HepG2 (cell line): ENCODE measurements around the gene MCM3. TPM values are rescaled to one million over a fixed set of nuclear protein-coding genes. Genes with fewer than 3 reads are reported as not detected.

Experiments used
- ATAC-seq: fragments of 200-7000 bp; cut with Tn5 transposase; 3 replicates; pipeline ENCODE4 v1.9.1; 2020; ENCODE audit warnings: mild to moderate bottlenecking, moderate library complexity
- BruUV-seq: library from RNA; stranded (reverse); fragments of 400-500 nt; replicated peaks from 2 replicates; lab custom pipeline; 2021; lab: Mats Ljungman, UMichigan
- CTCF ChIA-PET: fragments of 300-600 bp; formaldehyde crosslinking; extraction: SDS; loops from one replicate; lab custom pipeline; 2021; ENCODE audit warnings: low total read pairs, inconsistent platforms, low intra/inter-chr PET ratio; lab: Yijun Ruan, JAX
- POLR2A ChIA-PET: fragments of 350-600 bp; sonication (Branson Sonifier 250); formaldehyde crosslinking; loops from one replicate; lab custom pipeline; 2020; ENCODE audit warnings: antibody characterized with exemption, inconsistent platforms; lab: Yijun Ruan, JAX
- DNase-seq: peaks from one replicate; pipeline ENCODE4 v3.0.0-alpha.2; 2015; ENCODE audit warnings: low spot score
- FAIRE-seq: peaks from 3 replicates; lab custom pipeline; 2011; peaks lifted over from hg19 to GRCh38; lab: Jason Lieb, UNC
- H2AFZ ChIP-seq: one replicate; pipeline ENCODE4 v1.6.1; 2011; ENCODE audit warnings: low read length, inconsistent platforms
- H3K27ac ChIP-seq: fragments of 300-600 bp; 3 replicates; pipeline ENCODE4 v1.8.0; 2011; ENCODE audit warnings: mixed run types, mild to moderate bottlenecking, mixed read lengths, low read length, inconsistent platforms; ENCODE audit not compliant: insufficient read depth; ENCODE audit errors: extremely low read length
- H3K27me3 ChIP-seq, 2 experiments: fragments of 200-600 bp in 1 of 2; 2 replicates in 1 of 2; 3 replicates in 1 of 2; pipeline versions ENCODE4 v1.6.0 to v1.8.0; 2011; ENCODE audit warnings: low read length in 2 of 2, mild to moderate bottlenecking in 2 of 2, moderate library complexity in 2 of 2, inconsistent platforms in 1 of 2; ENCODE audit not compliant: insufficient read depth in 2 of 2, control insufficient read depth in 1 of 2
- H3K36me3 ChIP-seq, 2 experiments: fragments of 200-600 bp in 1 of 2; replicated peaks in 1 of 2; 2 replicates in 1 of 2; 3 replicates in 1 of 2; pipeline versions ENCODE4 v1.5.1 to v1.8.0; 2011; ENCODE audit warnings: low read length in 2 of 2, inconsistent platforms in 1 of 2; ENCODE audit not compliant: insufficient read depth in 2 of 2, control insufficient read depth in 1 of 2
- H3K4me1 ChIP-seq: 2 replicates; pipeline ENCODE4 v1.5.1; 2012; ENCODE audit warnings: low read length, inconsistent platforms; ENCODE audit not compliant: insufficient read depth
- H3K4me2 ChIP-seq: 2 replicates; pipeline ENCODE4 v1.6.0; 2011; ENCODE audit warnings: low read depth, low read length, inconsistent platforms
- H3K4me3 ChIP-seq, 3 experiments: fragments of 200-600 bp in 1 of 3; sonication (generic), shearing (Covaris generic) in 1 of 3; replicated peaks in 1 of 3; 2 replicates each; pipeline ENCODE4 v1.5.1; 2011 to 2016; ENCODE audit warnings: low read length in 3 of 3, inconsistent platforms in 2 of 3, low read depth in 2 of 3, mild to moderate bottlenecking in 2 of 3, control low read depth in 1 of 3, mixed read lengths in 1 of 3; ENCODE audit not compliant: insufficient read depth in 1 of 3
- H3K79me2 ChIP-seq: one replicate; pipeline ENCODE4 v1.6.1; 2011; ENCODE audit warnings: low read length, inconsistent platforms; ENCODE audit not compliant: insufficient read depth
- H3K9ac ChIP-seq: 2 replicates; pipeline ENCODE4 v1.6.0; 2011; ENCODE audit warnings: mild to moderate bottlenecking, low read depth, low read length, inconsistent platforms; ENCODE audit not compliant: insufficient read depth
- H3K9me3 ChIP-seq: 2 replicates; pipeline ENCODE4 v1.5.1; 2012; ENCODE audit warnings: mild to moderate bottlenecking, low read length
- H4K20me1 ChIP-seq: 2 replicates; pipeline ENCODE4 v1.6.0; 2011; ENCODE audit warnings: inconsistent platforms, mild to moderate bottlenecking, low read length, moderate library complexity; ENCODE audit not compliant: insufficient read depth
- ARID3A ChIP-seq: IDR thresholded peaks from 2 replicates; pipeline ENCODE4 v1.6.1; 2012; ENCODE audit warnings: low read depth, low read length, improper control_type of control experiment
- ARID5B ChIP-seq: IDR thresholded peaks from 2 replicates; pipeline ENCODE4 v1.4.0; 2020; ENCODE audit warnings: mild to moderate bottlenecking, missing genetic modification reagents
- BCL6 ChIP-seq: IDR thresholded peaks from 2 replicates; pipeline ENCODE4 v1.6.1; 2016; ENCODE audit warnings: missing genetic modification reagents, missing compliant biosample characterization
- FOXA3 ChIP-seq: IDR thresholded peaks from 2 replicates; pipeline ENCODE4 v1.6.1; 2016; ENCODE audit warnings: missing genetic modification reagents, missing compliant biosample characterization
- FOXP1 ChIP-seq, 2 experiments: fragments of 450-650 bp in 1 of 2; IDR thresholded peaks; 2 replicates each; pipeline ENCODE4 v1.6.1; 2017 to 2018; ENCODE audit warnings: antibody characterized with exemption in 1 of 2
- ISL2 ChIP-seq: sonication (generic); formaldehyde crosslinking; IDR thresholded peaks from 2 replicates; pipeline ENCODE4 v1.5.0; 2020; ENCODE audit warnings: missing genetic modification reagents
- MEF2D ChIP-seq: sonication (generic); formaldehyde crosslinking; IDR thresholded peaks from 2 replicates; pipeline ENCODE4 v1.5.1; 2020; ENCODE audit warnings: mild to moderate bottlenecking, missing genetic modification reagents
- NFIC ChIP-seq: IDR thresholded peaks from 2 replicates; pipeline ENCODE4 v1.6.1; 2012; ENCODE audit warnings: mild to moderate bottlenecking, low read length, inconsistent platforms
- PATZ1 ChIP-seq: sonication (generic); formaldehyde crosslinking; IDR thresholded peaks from 2 replicates; pipeline ENCODE4 v1.4.0; 2020; ENCODE audit warnings: missing genetic modification reagents
- POGZ ChIP-seq: sonication (generic); formaldehyde crosslinking; IDR thresholded peaks from 2 replicates; pipeline ENCODE4 v1.4.0; 2020; ENCODE audit warnings: mild to moderate bottlenecking, missing genetic modification reagents
- PPARG ChIP-seq: conservative IDR thresholded peaks from 2 replicates; pipeline ENCODE4 v1.6.1; 2016; ENCODE audit warnings: missing biosample characterization, missing genetic modification reagents
- RXRA ChIP-seq: sonication (generic); formaldehyde crosslinking; IDR thresholded peaks from 2 replicates; pipeline ENCODE4 v1.5.1; 2020; ENCODE audit warnings: missing genetic modification reagents
- RXRB ChIP-seq: IDR thresholded peaks from 2 replicates; pipeline ENCODE4 v1.6.1; 2016; ENCODE audit warnings: borderline replicate concordance, missing genetic modification reagents, missing compliant biosample characterization
- SAP130 ChIP-seq: IDR thresholded peaks from 2 replicates; pipeline ENCODE4 v1.6.1; 2016; ENCODE audit warnings: low read depth
- SOX5 ChIP-seq: IDR thresholded peaks from 2 replicates; pipeline ENCODE4 v1.6.1; 2016; ENCODE audit warnings: borderline replicate concordance
- SP5 ChIP-seq: IDR thresholded peaks from 2 replicates; pipeline ENCODE4 v1.6.1; 2016; ENCODE audit warnings: low read depth, borderline replicate concordance
- ZNF24 ChIP-seq: fragments of 450-650 bp; IDR thresholded peaks from 2 replicates; pipeline ENCODE4 v1.6.1; 2017; ENCODE audit warnings: antibody characterized with exemption, mild to moderate bottlenecking
- ZNF263 ChIP-seq: sonication (generic); formaldehyde crosslinking; IDR thresholded peaks from 2 replicates; pipeline ENCODE4 v1.4.0; 2020; ENCODE audit warnings: missing genetic modification reagents
- ZNF644 ChIP-seq: IDR thresholded peaks from 2 replicates; pipeline ENCODE4 v1.6.1; 2016; ENCODE audit warnings: low read depth
- ZNF83 ChIP-seq: sonication (generic); formaldehyde crosslinking; IDR thresholded peaks from 2 replicates; pipeline ENCODE4 v1.4.0; 2020; ENCODE audit warnings: missing genetic modification reagents, mild to moderate bottlenecking, borderline replicate concordance
- WGBS: methylation state at CpG from one replicate; pipeline ENCODE4 v1.1.6; 2017; ENCODE audit warnings: low lambda C conversion rate; 5-methylcytosine and 5-hydroxymethylcytosine counted together
- in situ Hi-C: cut with HindIII; loops from 2 replicates; pipeline ENCODE4 v1.10.0; 2017; ENCODE audit warnings: low pct_unique_long_range_greater_than_20kb; ENCODE audit not compliant: extremely low pct_ligation_motif_present
- intact Hi-C: fragments of 100-400 bp; cut with micrococcal nuclease; formaldehyde crosslinking; loops from one replicate; pipeline ENCODE4 v1.10.0; 2022; ENCODE audit not compliant: unreplicated experiment
- polyA plus RNA-seq, 8 experiments: library from polyadenylated mRNA; depleted of rRNA in 3 of 8; stranded (reverse) in 7 of 8; unstranded in 1 of 8; fragments of >200 nt; fragmentation: Illumina TruSeq in 4 of 8; extraction: Trizol in 4 of 8; gene quantifications; 2 replicates each; pipeline versions ENCODE4 v1.2.1 to v1.2.3, GENCODE V29; 2011 to 2016; ENCODE audit warnings: low read depth in 4 of 8, missing spikeins in 1 of 8, mixed read lengths in 1 of 8; ENCODE audit not compliant: insufficient read depth in 1 of 8
- total RNA-seq, 5 experiments: library from RNA; depleted of rRNA; stranded (reverse); fragments of >200 nt; fragmentation: Illumina TruSeq; extraction: Trizol; gene quantifications; 2 replicates each; pipeline ENCODE4 v1.2.3, GENCODE V29; 2016; ENCODE audit warnings: low read depth in 1 of 5

Gene MCM3
- total and polyA plus RNA-seq, 2 of the 13 experiments (the other 11 are each of a cell fraction or from before 2014, with no cell fraction given) = 164 to 288 TPM

- POLR2A ChIA-PET = no interaction called here
- no peak overlapping the region for H3K9ac ChIP-seq
- in situ Hi-C loops = no loop called here
- TF ChIP-seq NFIC (peak; percentile 64; the same call in 1 of the 2 replicates), ARID3A (0 out of 2 replicates have a peak, but pooled peaks have one; percentile 19), ARID5B (CRISPR knock-in tag) (peak; percentile 85), ZNF83 (no peak), ZNF644 (CRISPR knock-in tag) (peak; percentile 89), ZNF263 (CRISPR knock-in tag) (peak; percentile 50; the same call in 1 of the 2 replicates), ZNF24 (no peak), PPARG (0 out of 2 replicates have a peak, but pooled peaks have one; percentile 42), ISL2 (CRISPR knock-in tag) (0 out of 2 replicates have a peak, but pooled peaks have one; percentile 35), FOXA3 (CRISPR knock-in tag) (peak; percentile 86), MEF2D (CRISPR knock-in tag) (no peak), BCL6 (CRISPR knock-in tag) (peak; percentile 99), POGZ (CRISPR knock-in tag) (peak; percentile 65; the same call in 1 of the 2 replicates), RXRB (CRISPR knock-in tag) (peak; percentile 73; the same call in 1 of the 2 replicates), PATZ1 (CRISPR knock-in tag) (peak; percentile 77), SOX5 (CRISPR knock-in tag) (peak; percentile 69; the same call in 1 of the 2 replicates), SP5 (CRISPR knock-in tag) (peak; percentile 16; the same call in 1 of the 2 replicates), RXRA (CRISPR knock-in tag) (peak; percentile 17; the same call in 1 of the 2 replicates), FOXP1 (IDR thresholded peaks at IDR 0.05) (no peak), FOXP1 (CRISPR knock-in tag; IDR thresholded peaks at IDR 0.05) (peak; percentile 64; the same call in 1 of the 2 replicates), SAP130 (peak; percentile 54; the same call in 1 of the 2 replicates)
Observed at GRCh38 chr6:52245425-52245824, 39.1 kb downstream of the MCM3 start.

More at GRCh38 chr6:52245425-52245824, 39.1 kb downstream of the MCM3 start:
- Histone ChIP-seq H3K9me3 (no peaks in the 10 kb centered on the region), H2AFZ (no peak overlapping the region), H3K27me3 (no peaks in the 10 kb centered on the region), H4K20me1 (no peaks in the 10 kb centered on the region), H3K4me3 (no peak overlapping the region), H3K36me3 (no peaks in the 10 kb centered on the region), H3K79me2 (no peaks in the 10 kb centered on the region), H3K4me1 (peaks cover 70% of the 10 kb centered on the region), H3K27ac (no peak overlapping the region), H3K4me2 (peak overlapping the region; percentile 29; the same call in 1 of the 2 replicates)
- DNase-seq (peak; percentile 79), FAIRE-seq (peak; percentile 55), ATAC-seq (peak; percentile 94)
- CTCF ChIA-PET = no interaction called here
- BruUV-seq = no TSS peak
- intact Hi-C loops = no loop called here
- 8% methylated on average over 1 of the region's 1 CpG for WGBS
